NB4 (cell line): ENCODE data around the gene HIVEP2.

ENCODE experiments used
- CTCF ChIP-seq: IDR thresholded peaks from one replicate; pipeline ENCODE4 v1.5.1; 2012; ENCODE audit warnings: low read depth, low read length
- MYC ChIP-seq: IDR thresholded peaks from 2 replicates; pipeline ENCODE4 v1.6.1; 2011; ENCODE audit warnings: low read depth, low read length
- POLR2A ChIP-seq: IDR thresholded peaks from 2 replicates; pipeline ENCODE4 v1.6.1; 2011; ENCODE audit warnings: mild to moderate bottlenecking; ENCODE audit not compliant: insufficient read length; ENCODE audit errors: extremely low read depth
- TF ChIP-seq, protein P1 (sequence below): IDR thresholded peaks from 2 replicates; pipeline ENCODE4 v1.6.1; 2011; ENCODE audit warnings: low read depth, low read length

- TF ChIP-seq POLR2A (no peak), CTCF (no peak), MYC (no peak)
- TF ChIP-seq, protein P1, sequence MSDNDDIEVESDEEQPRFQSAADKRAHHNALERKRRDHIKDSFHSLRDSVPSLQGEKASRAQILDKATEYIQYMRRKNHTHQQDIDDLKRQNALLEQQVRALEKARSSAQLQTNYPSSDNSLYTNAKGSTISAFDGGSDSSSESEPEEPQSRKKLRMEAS = no peak
These were observed 91.5 kb downstream of the HIVEP2 start for GRCh38 chr6:142853244-142854180.
